SK-N-SH (cell line): Measurements from ENCODE around the gene DCAF11.

Experiments
- JUND ChIP-seq: IDR thresholded peaks from 2 replicates; pipeline ENCODE4 v1.4.0; 2012
- TF ChIP-seq, protein P1 (sequence below): fragments of 200-600 bp; sonication (generic); IDR thresholded peaks from 2 replicates; pipeline ENCODE4 v1.6.1; 2017; ENCODE audit warnings: antibody characterized with exemption, mild to moderate bottlenecking, moderate library complexity

DNA sequence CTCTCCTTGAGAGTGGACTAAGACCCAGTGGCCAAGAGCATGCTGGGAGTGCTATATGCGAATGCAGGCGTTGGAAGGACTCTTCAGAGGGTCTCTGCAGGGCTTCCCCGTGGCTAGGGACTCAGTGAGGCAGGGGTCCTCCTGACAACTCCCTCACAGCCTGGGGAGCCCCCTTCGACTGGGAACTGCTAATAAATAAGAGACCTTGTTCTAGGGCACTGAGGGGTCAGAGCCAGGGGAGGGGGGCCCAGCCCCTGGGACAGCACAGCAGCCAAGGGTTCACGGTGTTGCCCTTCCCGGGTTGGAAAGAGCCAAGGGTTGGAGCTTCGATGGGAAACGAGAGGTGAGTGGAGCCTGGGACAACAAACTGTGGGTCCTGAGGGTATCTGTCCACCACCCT lies 49.2 kb upstream of the DCAF11 start:
- TF ChIP-seq, protein P1, sequence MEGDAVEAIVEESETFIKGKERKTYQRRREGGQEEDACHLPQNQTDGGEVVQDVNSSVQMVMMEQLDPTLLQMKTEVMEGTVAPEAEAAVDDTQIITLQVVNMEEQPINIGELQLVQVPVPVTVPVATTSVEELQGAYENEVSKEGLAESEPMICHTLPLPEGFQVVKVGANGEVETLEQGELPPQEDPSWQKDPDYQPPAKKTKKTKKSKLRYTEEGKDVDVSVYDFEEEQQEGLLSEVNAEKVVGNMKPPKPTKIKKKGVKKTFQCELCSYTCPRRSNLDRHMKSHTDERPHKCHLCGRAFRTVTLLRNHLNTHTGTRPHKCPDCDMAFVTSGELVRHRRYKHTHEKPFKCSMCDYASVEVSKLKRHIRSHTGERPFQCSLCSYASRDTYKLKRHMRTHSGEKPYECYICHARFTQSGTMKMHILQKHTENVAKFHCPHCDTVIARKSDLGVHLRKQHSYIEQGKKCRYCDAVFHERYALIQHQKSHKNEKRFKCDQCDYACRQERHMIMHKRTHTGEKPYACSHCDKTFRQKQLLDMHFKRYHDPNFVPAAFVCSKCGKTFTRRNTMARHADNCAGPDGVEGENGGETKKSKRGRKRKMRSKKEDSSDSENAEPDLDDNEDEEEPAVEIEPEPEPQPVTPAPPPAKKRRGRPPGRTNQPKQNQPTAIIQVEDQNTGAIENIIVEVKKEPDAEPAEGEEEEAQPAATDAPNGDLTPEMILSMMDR = no peak
- no peak for TF ChIP-seq JUND
